SJCRH30 (cell line): ENCODE results near the gene THAP7. TPM values are rescaled to one million over a fixed set of nuclear protein-coding genes. Genes with fewer than 3 reads are reported as not detected.

Source experiments
- DNase-seq, 2 experiments: peaks; one replicate each; pipeline ENCODE4 v3.0.0-alpha.2; 2015 to 2020
- H3K27ac ChIP-seq: fragments of 250-450 bp; sonication (Bioruptor Pico); 2 replicates; pipeline ENCODE4 v1.5.1; 2020; ENCODE audit warnings: mild to moderate bottlenecking, moderate library complexity
- H3K27me3 ChIP-seq: fragments of 250-450 bp; sonication (Bioruptor Pico); 2 replicates; pipeline ENCODE4 v1.5.1; 2020; ENCODE audit warnings: mild to moderate bottlenecking, moderate library complexity
- H3K36me3 ChIP-seq: fragments of 250-450 bp; sonication (Bioruptor Pico); 2 replicates; pipeline ENCODE4 v1.5.1; 2020; ENCODE audit warnings: mild to moderate bottlenecking, moderate library complexity
- H3K4me1 ChIP-seq: fragments of 250-450 bp; sonication (Bioruptor Pico); 2 replicates; pipeline ENCODE4 v1.5.1; 2020; ENCODE audit warnings: mild to moderate bottlenecking, moderate library complexity
- H3K4me3 ChIP-seq: fragments of 250-450 bp; sonication (Bioruptor Pico); 2 replicates; pipeline ENCODE4 v1.5.1; 2020; ENCODE audit warnings: mild to moderate bottlenecking, moderate library complexity
- H3K9me3 ChIP-seq: fragments of 250-450 bp; sonication (Bioruptor Pico); replicated peaks from 2 replicates; pipeline ENCODE4 v1.5.1; 2020; ENCODE audit warnings: mild to moderate bottlenecking, moderate library complexity
- total RNA-seq: library from RNA; depleted of rRNA; stranded (reverse); fragments of >200 nt; shearing (Covaris generic); gene quantifications from 2 replicates; pipeline ENCODE4 v1.2.3, GENCODE V29; 2014

Gene THAP7
- total RNA-seq, 1 experiment from 2014 or later, result 42.1 TPM

- H3K27me3 ChIP-seq, result no peaks in the 10 kb centered on the region
- no peak overlapping the region for H3K27ac ChIP-seq
- no peaks in the 10 kb centered on the region for H3K36me3 ChIP-seq
- peaks cover 9% of the 10 kb centered on the region for H3K4me1 ChIP-seq
- no peaks in the 10 kb centered on the region for H3K9me3 ChIP-seq
- DNase-seq, result no peak
- H3K4me3 ChIP-seq, result no peak overlapping the region
These were observed 21.2 kb upstream of the THAP7 start for GRCh38 chr22:21022955-21023614.

- H3K27ac ChIP-seq, result no peak overlapping the region
- DNase-seq, result no peak
- H3K27me3 ChIP-seq, result no peaks in the 10 kb centered on the region
- peaks cover 6% of the 10 kb centered on the region for H3K4me1 ChIP-seq
- no peak overlapping the region for H3K4me3 ChIP-seq
- H3K9me3 ChIP-seq, result no peaks in the 10 kb centered on the region
- no peaks in the 10 kb centered on the region for H3K36me3 ChIP-seq
These were observed 20.6 kb upstream of the THAP7 start for GRCh38 chr22:21022507-21022906.

GRCh38 chr22:21020802-21021429, 19.0 kb upstream of the THAP7 start:
- Histone ChIP-seq H3K4me3 (no peak overlapping the region), H3K9me3 (no peaks in the 10 kb centered on the region), H3K27ac (no peak overlapping the region), H3K27me3 (no peaks in the 10 kb centered on the region), H3K4me1 (peaks cover 8% of the 10 kb centered on the region; the same call in 1 of the 2 replicates), H3K36me3 (no peaks in the 10 kb centered on the region)
- DNase-seq, result peak in 1 of 2 experiments; percentile 55

- peaks cover 11% of the 10 kb centered on the region; the same call in 1 of the 2 replicates for H3K4me1 ChIP-seq
- H3K4me3 ChIP-seq, result no peak overlapping the region
- H3K27me3 ChIP-seq, result no peaks in the 10 kb centered on the region
- H3K9me3 ChIP-seq, result no peaks in the 10 kb centered on the region
- H3K36me3 ChIP-seq, result no peaks in the 10 kb centered on the region
- no peak for DNase-seq
- H3K27ac ChIP-seq, result no peak overlapping the region
These were observed 16.4 kb upstream of the THAP7 start for GRCh38 chr22:21018314-21018713.

- H3K27ac ChIP-seq, result no peak overlapping the region
- no peaks in the 10 kb centered on the region for H3K9me3 ChIP-seq
- H3K27me3 ChIP-seq, result no peaks in the 10 kb centered on the region
- no peak for DNase-seq
- peaks cover 17% of the 10 kb centered on the region; the same call in 1 of the 2 replicates for H3K4me1 ChIP-seq
- H3K4me3 ChIP-seq, result no peak overlapping the region
- H3K36me3 ChIP-seq, result no peaks in the 10 kb centered on the region
These were observed 14.9 kb upstream of the THAP7 start for GRCh38 chr22:21016644-21017420.

GRCh38 chr22:21015466-21016006, 13.6 kb upstream of the THAP7 start:
- no peaks in the 10 kb centered on the region for H3K9me3 ChIP-seq
- peaks cover 17% of the 10 kb centered on the region; the same call in 1 of the 2 replicates for H3K4me1 ChIP-seq
- H3K36me3 ChIP-seq, result no peaks in the 10 kb centered on the region
- H3K27ac ChIP-seq, result peak overlapping the region; percentile 95
- no peaks in the 10 kb centered on the region for H3K27me3 ChIP-seq
- H3K4me3 ChIP-seq, result peak overlapping the region; percentile 76
- peak in 1 of 2 experiments; percentile 58 for DNase-seq

GRCh38 chr22:21014726-21015465, 13.0 kb upstream of the THAP7 start, which contains the start of gene P2RX6:
P2RX6 (plus strand) TSS chr22:21015165; CDS start chr22:21015175, 10 bp downstream.
- H3K4me1 ChIP-seq, result peaks cover 17% of the 10 kb centered on the region; the same call in 1 of the 2 replicates
- H3K4me3 ChIP-seq, result peak within 1 kb of the TSS; percentile 76
- H3K27me3 ChIP-seq, result no peaks in the 10 kb centered on the region
- 0 out of 2 replicates have a peak, but pooled peaks cover 2% of the 10 kb centered on the region for H3K36me3 ChIP-seq
- H3K27ac ChIP-seq, result peak within 1 kb of the TSS; percentile 95
- no peaks in the 10 kb centered on the region for H3K9me3 ChIP-seq
- DNase-seq, result peak; percentile 97 to 98

GRCh38 chr22:21014202-21014725, 12.3 kb upstream of the THAP7 start:
- Histone ChIP-seq H3K4me3 (peak overlapping the region; percentile 76), H3K27me3 (no peaks in the 10 kb centered on the region), H3K27ac (peak overlapping the region; percentile 95), H3K9me3 (no peaks in the 10 kb centered on the region), H3K36me3 (0 out of 2 replicates have a peak, but pooled peaks cover 3% of the 10 kb centered on the region), H3K4me1 (peaks cover 17% of the 10 kb centered on the region; the same call in 1 of the 2 replicates)
- peak; percentile 98 for DNase-seq

GRCh38 chr22:21013657-21014201, 11.8 kb upstream of the THAP7 start:
- DNase-seq, result no peak
- peak overlapping the region; percentile 95 for H3K27ac ChIP-seq

GRCh38 chr22:21012446-21013407, 10.8 kb upstream of the THAP7 start:
- no peaks in the 10 kb centered on the region for H3K9me3 ChIP-seq
- peaks cover 17% of the 10 kb centered on the region; the same call in 1 of the 2 replicates for H3K4me1 ChIP-seq
- DNase-seq, result no peak
- peaks cover 10% of the 10 kb centered on the region; the same call in 1 of the 2 replicates for H3K36me3 ChIP-seq
- H3K4me3 ChIP-seq, result peak overlapping the region; percentile 76
- peak overlapping the region; percentile 95; the same call in 1 of the 2 replicates for H3K27ac ChIP-seq
- no peaks in the 10 kb centered on the region for H3K27me3 ChIP-seq

More at GRCh38 chr22:21013657-21014201, 11.8 kb upstream of the THAP7 start:
- Histone ChIP-seq H3K4me1 (peaks cover 17% of the 10 kb centered on the region; the same call in 1 of the 2 replicates), H3K36me3 (peaks cover 4% of the 10 kb centered on the region; the same call in 1 of the 2 replicates), H3K4me3 (peak overlapping the region; percentile 76), H3K9me3 (no peaks in the 10 kb centered on the region), H3K27me3 (no peaks in the 10 kb centered on the region)

- H3K27ac ChIP-seq, result no peak overlapping the region
- no peaks in the 10 kb centered on the region for H3K27me3 ChIP-seq
- no peak for DNase-seq
- peaks cover 22% of the 10 kb centered on the region for H3K36me3 ChIP-seq
- H3K4me3 ChIP-seq, result no peak overlapping the region
- H3K4me1 ChIP-seq, result peaks cover 9% of the 10 kb centered on the region; the same call in 1 of the 2 replicates
- H3K9me3 ChIP-seq, result no peaks in the 10 kb centered on the region
These were observed 8.7 kb upstream of the THAP7 start for GRCh38 chr22:21010426-21011113.
